NCI-H1417 (cell line): ENCODE data around the gene OSBPL6.

Experiments used
- DNase-seq, 3 experiments: peaks; one replicate each; lab custom pipeline; 2025; lab: John Stamatoyannopoulos, UW

OSBPL6 gene

DNA sequence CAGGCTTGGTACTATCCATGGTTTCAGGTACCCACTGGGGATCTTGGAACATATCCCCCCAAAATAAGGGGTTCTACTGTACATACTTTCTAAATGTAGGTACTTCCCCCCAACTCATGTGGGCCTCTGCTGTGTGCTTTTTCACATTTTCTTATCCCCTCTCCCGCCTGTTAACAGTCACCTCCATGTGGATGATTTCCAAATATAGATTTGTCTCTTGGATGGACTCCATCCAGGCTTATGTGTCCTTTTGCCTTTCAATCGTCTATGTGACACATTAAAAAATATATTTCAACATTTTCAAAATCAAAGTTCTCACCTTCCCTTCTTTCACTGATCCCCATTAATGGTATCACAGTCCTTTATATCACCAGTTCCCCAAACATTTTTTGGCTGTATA, 44.4 kb downstream of the OSBPL6 start:
- DNase-seq: no peak

DNA sequence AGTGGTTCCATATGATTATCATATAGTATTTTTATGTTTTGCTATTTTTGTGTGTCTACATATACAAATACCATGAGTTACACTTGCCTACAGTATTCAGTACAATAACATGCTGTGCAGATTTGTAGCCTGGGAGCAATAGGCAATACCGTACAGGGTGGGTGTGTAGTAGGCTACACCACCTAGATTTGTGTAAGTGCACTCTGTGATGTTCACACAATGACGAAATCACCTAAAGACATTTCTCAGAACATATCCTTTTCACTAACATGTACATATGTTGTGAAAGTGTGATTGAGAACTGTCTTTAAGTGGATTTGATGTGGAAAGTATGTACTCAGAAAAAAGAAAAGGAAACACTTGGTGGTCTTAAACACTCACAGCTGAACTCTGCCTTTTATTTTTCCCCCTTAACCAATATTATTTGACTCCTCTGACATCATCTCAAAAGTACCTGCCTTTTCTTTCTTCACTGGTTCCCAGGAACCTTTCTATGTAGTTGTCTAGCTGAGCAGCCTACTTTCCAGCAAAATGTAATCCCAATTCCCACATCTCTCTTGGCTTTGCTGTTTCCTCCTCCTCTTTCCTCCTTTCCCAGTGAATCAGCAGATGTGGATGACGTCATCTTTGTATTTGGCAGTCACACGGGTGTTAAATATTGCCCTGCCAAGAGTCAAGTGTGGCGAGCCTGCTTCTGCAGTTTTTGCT, 47.7 kb downstream of the OSBPL6 start:
- DNase-seq: peak in 2 of 3 experiments; percentile 8 to 43

DNA sequence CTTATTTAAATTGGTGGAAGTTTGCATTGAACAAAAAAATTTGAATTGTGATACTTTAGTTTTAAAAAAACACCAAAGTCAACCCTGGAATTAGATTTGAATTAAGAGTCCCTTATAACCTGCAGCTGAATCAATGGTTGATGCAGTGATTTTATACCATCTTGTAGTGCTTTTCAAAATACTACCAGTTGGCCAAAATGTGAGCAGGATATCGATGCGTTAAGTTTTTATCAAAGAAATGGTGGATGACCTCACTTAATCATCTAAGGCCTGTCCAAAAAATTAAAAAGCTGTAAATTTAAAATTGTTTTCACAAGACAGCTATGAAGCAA, 48.2 kb downstream of the OSBPL6 start:
- DNase-seq: no peak

DNA sequence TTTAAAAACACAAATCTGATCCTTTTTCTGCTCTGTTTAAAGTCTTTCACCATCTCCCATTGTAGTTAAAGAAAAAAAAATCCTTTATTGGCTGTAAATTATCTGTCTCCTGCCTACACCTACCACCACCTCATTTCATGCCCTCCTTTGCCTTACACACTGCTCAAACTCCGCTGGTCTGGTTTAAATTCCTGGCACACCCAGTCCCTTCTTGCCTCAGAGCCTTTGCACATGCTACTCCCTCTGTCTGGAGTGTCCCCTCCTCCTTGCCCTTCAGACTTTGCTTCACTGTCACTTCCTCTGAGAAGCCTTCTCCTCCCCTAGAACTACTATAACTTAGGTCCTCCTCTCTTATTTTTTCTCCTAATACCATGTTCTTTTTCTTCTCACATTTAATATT, 49.6 kb downstream of the OSBPL6 start:
- no peak for DNase-seq

DNA sequence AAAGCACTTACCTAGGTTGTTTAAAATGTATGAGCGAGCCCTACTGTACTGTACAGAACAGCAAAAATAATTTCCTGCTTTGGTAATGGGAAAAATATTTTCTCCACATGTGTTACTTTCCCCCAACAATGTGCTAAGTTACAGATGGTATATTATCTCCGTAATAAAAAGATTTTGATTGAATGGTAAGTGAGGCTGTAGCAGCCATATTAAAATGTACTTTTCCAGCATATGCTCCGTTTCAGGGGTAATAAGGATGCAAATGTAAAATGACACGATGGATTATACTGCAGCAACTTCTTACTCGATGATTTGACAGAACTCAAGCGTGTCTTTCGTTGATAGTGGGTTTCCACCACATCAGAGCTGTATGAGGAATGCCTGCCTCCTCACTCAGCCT, 50.5 kb downstream of the OSBPL6 start:
- DNase-seq: no peak

DNA sequence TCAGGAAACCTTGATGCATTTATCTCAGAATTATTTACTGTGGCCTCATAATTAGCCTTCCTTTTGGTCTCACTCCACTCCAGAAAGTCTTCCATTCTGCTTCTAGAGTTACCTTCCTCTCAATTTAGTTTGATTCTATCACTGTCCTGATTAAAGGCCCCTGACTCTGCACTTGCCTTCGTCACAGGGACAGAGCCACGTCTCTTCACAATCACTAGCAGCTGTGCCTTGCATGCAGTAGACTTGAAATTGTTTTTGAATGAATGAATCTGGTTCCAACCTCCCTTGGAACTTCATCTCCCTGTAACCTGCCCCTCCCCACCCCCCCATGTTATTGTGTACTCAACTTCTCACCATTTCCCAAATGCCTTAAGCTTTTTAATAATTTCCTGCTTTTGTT, 52.4 kb downstream of the OSBPL6 start:
- no peak for DNase-seq

DNA sequence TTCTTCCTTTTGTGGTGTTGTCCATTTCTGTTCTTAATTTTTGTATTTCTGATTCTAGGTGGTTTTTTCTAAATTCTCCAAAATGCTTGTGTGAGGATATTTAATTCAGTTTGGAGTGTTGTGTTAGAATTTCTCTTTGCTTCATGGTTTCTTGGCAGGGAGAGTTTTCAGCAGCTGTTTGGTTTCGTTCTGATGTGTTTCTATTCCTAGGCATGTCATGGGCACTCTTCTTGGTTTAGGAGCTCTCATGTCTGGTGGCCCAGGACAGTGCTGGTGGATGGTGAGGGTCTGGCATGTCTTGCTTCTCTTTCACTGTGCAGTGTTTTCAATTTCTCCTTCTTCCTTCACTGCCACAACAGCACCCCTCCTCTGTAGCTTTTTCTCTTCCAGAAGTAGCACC, 52.9 kb downstream of the OSBPL6 start:
- DNase-seq: no peak

DNA sequence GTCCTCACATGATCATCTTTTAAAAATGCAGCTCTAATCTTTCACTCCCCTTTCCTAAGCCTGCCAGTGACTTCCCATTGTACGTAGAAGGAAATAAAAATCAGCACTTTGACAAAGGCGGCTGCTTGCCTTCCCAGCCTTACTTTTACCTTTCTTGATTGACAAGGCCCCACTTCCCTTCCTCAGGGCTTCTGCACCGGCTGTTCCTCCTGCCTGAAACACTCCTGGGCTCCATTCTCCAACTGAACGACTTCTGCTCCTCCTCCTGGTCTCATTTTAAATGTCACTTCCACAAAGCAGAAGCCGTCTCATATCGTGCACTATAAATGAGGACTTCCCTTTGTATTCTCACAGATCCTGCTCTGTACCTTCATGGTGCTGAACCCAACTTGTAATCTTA, 56.1 kb downstream of the OSBPL6 start:
- no peak for DNase-seq

DNA sequence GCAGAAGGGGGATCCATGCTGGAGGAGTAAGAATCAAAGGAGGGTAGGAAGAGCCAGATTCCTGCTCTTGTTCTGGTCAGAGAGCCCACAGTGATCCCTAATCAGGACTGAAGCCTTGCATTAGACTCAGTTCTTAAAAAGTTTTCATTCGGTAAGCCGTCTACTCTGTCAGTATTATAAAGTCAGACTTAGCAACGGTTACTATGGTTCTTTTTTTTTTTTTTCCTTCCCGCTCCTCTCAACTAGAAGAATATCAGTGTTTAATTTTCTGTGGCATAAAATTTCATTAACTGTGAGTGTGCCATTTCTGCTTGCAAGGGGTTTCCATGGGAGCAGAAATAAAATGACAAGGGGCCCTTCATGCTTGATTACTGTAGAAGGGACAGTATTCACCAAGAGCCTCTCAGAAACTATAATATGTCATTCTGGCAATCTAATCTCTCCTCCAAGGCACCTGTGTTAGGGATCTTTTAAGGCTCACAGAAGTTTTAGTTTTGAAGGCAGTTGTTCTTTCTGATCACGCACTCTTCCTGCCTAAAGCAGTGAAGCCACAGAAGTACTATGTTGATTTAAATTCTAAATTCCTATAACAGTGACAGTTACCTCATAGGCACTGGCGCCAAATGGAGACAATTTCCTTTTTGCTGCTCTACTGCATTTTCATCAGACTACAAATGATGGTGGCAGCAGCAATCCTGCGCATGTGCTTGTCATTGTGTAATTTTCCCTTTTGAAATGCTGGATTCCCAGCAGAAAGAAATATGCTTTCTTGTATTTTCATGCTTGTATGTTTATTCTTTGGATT, 57.0 kb downstream of the OSBPL6 start:
- DNase-seq: peak in 1 of 3 experiments; percentile 15

DNA sequence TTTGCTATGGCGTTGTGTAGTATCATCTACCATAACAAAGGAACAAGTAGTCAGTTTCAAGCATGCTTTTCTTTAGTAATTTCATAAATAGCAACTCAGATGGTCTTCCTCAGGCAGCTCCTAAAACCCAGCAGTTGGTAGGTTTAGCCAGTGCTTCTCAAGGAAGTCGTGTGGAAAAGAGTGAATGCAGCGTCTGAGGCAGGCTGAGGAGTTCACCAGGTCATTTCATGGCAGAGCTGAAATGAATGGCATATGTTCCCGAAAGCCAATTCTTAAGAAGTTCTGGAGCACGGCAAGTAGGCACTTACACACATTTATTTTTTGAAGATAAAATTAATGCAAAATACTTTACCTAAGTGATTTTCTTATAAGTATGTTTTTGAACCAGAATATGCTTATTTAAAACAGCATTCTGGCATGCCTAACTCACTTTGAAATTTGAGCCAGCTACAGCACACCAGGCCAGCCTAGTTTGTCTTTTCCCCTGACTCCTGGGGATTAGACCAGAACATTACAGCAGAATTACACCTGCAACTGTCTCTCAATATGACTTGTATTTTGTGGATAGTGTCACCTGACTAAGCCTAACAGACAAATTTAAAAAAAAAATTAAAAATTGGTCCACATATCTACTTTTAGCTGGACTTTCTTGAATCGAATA, 62.2 kb downstream of the OSBPL6 start:
- peak in 1 of 3 experiments; percentile 9 for DNase-seq

DNA sequence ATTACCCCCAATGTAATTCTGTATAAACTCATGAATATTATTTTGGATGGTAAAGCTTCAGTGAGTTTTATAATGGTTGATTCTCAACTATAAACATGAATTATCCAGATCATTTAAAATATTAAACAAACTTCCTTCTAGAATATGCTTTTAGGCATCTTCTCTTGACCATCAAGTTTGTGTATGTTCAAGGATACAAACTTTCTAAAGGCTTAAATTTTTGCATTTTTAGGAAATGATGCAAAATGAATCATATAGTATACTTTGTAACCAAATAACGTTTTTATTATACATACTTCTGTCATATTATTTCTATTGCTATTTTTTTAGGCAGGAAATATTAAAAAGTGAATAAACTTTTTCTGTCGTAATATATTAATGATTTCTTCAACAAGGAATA, 62.8 kb downstream of the OSBPL6 start:
- no peak for DNase-seq

DNA sequence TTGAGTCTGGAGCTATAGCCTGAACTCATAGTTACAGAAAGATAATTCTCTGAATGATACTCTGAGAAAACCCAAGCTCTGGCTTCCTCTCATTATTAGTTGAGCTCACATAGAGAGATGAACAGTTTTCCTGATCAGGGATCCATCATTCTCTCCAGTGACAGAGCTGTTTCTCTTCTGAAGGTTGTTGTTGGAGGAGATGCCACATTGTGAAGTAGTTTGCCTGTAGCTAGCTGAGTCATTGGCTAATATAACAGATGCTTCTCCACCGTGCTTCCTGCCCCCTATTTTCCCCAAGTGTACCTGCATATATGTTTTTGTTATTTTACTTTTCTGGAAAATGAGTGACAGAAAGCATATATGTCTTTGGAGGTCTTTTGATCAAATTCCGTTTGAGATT, 64.6 kb downstream of the OSBPL6 start:
- no peak for DNase-seq

DNA sequence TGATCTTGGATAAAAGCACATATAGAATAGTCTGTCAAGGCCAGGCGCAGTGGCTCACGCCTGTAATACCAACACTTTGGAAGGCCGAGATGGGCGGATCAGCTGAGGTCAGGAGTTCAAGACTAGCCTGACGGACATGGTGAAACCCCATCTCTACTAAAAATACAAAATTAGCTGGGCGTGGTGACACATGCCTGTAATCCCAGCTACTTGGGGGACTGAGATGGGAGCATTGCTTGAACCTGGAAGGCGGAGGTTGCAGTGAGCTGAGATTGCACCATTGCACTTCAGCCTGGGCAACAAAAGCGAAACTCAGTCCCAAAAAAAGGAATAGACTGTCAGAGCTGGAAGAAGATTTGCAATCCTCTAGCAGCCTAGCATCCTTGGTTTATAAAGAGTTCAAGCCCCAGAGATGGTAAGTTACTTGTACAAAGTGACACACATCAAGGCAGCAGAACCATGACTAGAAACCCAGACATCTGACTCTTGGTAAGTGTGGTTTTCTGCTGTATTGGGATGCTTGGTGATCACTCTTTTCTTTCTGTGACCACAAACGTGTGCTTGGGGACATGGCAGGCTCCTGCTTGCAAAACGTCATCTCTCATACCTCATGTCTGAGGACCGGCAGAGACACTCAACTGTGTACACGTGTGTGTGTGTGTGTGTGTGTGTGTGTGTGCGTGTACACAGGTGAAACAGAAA, 69.0 kb downstream of the OSBPL6 start:
- no peak for DNase-seq

DNA sequence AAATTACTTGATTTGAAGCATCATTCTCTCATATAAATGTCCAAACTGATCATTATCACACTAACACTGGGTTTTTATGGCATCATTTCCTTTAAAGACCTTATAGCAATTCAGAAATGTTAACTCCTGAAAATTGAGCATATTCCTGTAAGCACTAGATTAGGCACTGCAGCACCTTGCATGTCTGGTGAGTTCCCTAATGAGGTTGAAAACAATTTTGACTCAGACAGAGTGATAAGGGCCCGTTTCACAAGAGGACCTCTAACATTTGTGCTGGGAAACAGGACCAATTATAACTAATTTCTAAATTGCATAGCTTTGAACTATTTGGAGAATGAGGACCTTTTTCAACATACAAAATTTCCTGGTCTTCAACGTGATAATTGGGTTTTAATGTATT, 69.9 kb downstream of the OSBPL6 start:
- no peak for DNase-seq

DNA sequence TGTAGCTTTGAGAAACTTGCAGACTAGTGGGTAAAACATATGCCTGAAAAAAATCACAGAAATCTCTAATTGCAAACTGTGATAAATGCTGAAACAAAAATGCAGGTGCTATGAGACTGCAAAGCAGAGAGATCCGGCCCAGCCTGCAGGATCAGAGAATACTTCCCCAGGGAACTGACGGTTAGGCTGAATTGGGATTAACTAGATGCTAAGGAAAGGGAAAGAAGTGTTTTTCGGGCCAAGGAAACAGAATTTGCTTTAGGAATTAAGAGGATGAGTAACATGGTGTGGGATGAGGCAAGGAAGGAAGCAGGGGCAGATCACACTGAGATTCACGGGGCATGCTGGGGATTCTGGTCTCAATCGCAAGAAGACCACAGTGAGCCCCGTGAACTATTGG, 71.5 kb downstream of the OSBPL6 start:
- no peak for DNase-seq

DNA sequence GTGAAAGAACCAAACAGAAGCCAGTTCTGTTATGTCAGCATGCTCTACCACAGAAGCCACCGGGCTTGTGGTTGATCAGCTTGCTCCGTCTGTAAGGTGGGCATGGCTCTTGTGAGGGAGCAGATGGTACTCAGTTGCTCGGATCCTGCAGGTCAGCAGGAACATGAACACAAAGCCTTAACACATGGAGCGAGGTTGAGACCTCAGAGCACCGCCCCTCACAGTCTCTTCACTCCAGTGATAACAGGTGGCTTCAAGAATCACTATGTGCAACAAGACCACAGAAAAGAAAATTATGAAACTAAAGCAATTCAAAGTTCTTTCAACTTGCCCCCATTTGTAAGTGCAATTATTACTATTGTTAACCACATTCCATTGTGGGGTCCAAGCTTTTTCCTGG, 72.1 kb downstream of the OSBPL6 start:
- no peak for DNase-seq

DNA sequence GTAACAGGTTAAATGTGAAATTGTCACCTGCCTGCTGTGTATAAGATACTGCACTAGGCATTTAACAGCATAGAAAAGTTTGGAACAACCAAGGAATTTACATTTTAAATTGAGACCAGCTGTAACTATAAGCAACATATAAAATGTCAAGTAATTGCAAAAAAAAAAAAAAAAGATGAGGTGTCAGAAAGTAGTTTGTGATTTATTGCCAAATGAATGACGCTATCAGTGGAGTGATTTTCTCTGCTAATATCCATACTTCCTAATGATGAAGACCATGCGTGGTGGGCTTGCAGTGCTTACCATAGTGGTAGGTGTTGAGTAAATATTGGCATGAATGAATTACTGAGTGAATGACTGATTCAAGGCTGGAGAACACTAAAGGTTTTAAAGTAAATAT, 73.3 kb downstream of the OSBPL6 start:
- DNase-seq: no peak

DNA sequence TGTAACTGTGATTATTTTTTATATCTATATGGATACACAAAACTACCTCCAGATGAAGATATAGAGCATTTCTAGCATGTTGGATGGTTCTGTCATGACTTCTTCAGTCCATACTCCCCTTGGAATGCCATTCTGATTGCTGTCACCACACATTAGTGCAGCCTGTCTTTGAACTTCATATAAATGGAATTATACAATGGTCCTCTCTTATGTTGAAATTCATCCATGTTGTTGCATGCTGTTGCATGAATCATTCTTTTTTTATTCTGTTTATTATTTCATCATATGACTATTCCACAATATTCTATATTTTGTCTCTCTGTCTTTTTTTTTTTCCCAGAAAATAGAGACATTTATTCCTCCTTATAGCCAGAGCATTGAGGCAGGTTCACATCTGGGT, 74.1 kb downstream of the OSBPL6 start:
- no peak for DNase-seq

DNA sequence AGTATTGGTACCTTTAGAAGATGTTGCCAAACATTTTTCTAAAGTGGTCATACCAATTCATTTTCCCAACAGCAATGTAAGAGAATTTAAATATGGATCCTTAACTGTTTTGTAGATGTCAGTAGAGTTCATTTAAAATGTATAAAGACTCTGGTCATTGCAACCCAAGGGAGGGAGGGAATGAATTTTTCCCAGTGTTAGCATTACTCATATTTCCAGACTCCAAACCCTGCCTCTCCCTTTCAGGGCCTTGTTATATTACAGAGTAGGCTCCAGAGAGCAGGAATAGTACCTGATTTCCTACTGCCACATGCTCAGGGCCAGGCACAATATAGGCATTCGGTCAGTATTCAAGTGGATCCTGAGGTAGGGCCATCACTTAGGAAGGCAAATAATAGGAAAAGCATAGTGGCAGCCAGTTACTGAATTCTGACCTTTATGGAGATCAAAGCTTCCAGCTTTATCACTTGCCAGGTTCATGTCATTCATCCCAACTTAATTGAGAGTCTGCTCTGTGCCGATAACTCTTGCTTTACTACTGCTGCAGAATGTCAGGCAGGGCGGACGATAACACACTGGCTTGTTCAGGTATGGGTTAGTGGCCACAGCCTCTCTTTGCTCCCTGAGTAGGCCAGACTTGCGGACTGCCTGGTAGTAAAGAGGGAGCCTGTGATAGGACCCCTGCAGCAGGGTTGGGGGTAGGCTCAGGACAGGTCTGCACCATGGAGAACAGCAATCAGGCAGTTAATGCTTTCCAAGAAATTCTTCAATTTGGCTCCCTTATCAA, 75.3 kb downstream of the OSBPL6 start:
- DNase-seq: no peak

DNA sequence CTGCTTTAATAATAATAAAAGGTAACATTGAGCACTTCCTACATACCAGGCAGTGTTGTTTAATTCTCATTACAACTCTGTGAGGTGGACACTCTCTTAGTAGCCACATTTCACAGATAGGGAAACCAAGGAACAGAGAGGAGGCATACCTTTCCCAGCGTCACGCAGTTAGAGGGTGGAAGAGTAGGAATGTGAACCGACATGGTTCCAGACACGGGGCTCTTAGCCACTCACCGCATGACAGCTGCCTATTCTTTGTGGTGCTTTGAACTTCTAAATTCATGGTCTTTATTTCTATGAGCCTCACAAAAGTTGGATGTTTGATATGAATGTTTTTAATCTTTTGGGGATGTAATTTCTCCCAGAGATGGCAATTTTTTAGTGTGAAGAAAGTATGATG, 76.0 kb downstream of the OSBPL6 start:
- DNase-seq: no peak

DNA sequence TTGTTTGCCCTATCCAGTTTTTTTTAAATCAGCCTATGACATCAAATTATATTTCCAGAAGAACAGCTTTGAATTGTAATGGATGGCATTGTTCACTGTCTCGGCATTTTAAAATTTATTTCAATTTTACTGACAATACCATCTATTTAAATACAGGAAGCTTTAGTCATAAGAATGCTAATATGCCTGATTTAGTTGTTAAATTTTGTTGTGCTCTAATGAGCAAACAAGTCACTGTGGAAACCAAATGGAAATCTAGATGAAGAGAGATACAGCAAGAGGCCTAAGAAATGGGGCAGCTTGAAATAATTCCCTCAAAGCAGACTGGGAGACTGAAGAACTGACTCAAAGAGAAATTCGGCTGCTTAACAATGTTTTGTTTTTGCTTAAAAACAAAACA, 76.8 kb downstream of the OSBPL6 start:
- no peak for DNase-seq
